ENCODE data around the gene DNASE2B.

The DNASE2B gene

GRCh38 chr1:84398175-84399155 is at the start of gene DNASE2B:
DNASE2B (plus strand) TSS chr1:84398484; CDS start chr1:84398565, 81 bp downstream.
- no peak for DNase-seq

DNA sequence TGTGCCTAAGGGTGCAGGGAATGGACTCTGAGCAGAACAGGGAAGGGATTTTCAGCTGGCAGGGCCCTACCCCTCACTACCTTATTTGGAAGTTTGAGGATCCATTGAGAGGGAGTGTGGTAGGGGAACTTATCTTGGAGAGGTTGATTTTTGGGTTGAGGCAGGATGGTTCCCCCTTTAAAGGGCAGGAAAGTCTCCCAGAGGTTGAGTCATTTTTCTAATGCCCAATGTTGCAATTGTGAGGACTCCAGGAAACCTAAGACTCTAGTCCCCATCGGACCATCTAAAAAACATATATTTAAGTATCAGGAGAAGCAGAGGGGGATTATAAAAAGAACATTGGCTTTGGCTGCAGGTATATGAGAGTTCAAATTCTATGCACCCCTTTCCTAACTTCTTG is 49.5 kb upstream of the DNASE2B start:
- DNase-seq = no peak

- no peak for DNase-seq
Measured at GRCh38 chr1:84350104-84350503, 48.2 kb upstream of the DNASE2B start.

GRCh38 chr1:84350550-84350949 is 47.7 kb upstream of the DNASE2B start:
- no peak for DNase-seq

DNA sequence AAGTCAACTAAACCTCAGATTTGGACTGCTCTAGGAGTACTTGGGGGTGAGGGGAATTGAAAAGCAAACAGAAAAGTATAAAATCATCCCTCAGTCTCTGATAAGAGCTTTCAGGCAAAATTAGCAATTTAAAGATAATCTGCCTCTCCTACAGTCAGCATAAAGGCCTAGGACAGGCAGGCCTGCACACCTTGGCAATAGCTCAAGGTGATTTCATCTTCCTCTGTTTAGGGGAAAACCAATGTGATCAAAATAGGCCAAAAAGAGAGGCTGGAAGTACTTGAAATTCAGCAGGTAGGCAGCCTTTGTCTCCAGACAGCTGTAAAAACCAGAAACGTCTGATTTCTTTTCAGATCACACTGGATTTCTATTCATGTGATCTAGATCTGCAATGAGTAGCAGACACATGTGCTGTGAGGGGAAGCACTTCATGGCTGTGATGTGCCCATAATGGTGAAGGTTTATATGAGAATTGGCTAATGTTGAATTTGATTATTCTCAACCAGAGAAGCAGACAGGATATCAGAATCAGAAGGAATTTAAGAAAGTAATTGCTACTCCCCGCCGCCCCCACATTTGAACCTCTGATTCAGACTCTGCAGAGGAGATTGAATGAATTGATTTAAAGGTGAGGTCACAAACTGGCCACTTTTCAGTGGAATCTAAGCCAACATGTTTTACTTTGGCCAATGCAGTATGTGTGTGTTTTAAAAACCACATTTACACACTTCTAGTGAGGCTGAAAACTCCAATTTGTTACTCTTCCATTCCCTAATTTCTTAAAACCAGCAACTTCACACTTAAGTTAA is 45.8 kb upstream of the DNASE2B start:
- no peak for DNase-seq

GRCh38 chr1:84353695-84354094 is 44.6 kb upstream of the DNASE2B start:
- no peak for DNase-seq

GRCh38 chr1:84355556-84355955 is 42.7 kb upstream of the DNASE2B start:
- DNase-seq = no peak

DNA sequence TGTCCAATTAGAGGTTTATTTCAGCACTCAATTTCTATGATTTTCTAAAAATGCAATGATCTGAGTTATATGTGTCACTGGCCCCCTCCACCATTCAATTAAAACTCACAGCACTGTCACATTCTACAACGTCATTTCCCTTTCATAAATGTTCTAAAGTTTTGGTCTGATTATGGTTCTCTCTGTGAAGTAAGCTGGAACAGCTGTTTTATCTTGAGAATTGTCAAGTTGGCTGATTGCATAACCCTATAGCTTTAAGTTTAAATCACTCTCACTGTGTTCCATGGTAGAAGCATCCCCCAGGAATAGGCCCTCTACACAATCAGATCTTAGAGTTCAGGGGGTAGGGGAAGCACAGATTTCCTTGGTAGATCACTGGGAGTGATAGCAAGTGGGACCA is 41.4 kb upstream of the DNASE2B start:
- no peak for DNase-seq

DNA sequence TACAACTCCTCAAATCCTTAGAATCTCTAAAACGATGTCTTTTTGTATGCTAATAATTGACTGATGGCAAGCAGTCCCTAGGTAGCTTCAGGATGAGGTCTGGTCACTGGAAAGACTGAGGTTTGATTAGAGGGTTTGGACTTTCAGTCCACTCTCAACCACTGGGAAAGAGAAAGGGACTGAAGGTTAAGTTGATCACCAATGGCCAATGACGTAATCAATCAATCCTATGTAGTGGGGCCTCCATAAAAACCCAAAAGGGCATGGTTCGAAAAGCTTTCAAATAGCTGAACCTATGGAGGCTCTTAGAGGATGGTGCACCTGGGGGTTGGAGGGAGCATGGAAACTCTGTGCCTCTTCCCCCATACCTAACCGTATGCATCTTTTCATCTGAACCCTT is 39.6 kb upstream of the DNASE2B start:
- no peak for DNase-seq

GRCh38 chr1:84360316-84360715 is 38.0 kb upstream of the DNASE2B start:
- DNase-seq = peak; percentile 42 to 52

GRCh38 chr1:84361796-84362195 is 36.5 kb upstream of the DNASE2B start:
- no peak for DNase-seq

DNA sequence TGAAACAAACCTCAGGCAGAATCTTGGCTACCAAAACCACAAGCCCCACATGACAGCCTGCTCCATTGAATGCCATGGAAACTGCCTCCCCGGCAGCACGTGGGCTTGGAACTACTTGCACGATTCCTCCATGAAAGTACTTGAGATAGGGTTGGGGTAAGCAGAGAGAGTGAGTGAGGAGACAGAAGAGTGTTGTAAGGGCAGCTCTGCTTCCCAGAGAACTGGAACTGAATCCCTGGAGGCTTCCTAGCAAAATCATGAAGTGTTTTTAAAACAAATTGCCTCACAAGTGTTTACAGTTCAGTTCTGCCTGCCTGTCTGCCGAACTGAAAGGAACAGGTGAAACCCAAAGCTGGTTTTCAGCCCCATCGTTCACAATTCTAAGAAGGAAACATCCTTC is 35.3 kb upstream of the DNASE2B start:
- DNase-seq = no peak

DNA sequence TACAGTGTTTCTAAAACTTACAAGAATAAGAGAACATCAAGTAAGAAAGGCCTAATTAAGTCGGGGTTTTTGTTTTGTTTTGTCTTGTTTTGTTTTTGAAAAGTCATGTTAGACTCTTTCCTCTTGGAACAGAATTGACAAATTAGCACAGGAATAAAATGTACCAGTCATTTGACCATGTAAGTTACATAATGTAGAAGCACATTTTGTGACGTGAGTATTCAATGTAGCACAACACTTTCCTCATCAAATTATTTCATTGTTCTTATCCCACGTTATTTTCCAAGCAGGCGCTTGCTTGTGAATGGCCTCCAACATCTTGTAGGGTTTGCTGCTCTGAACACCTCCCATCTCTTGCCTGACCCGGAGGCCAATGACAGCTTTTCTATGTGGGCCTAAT is 34.7 kb upstream of the DNASE2B start:
- DNase-seq = no peak

DNA sequence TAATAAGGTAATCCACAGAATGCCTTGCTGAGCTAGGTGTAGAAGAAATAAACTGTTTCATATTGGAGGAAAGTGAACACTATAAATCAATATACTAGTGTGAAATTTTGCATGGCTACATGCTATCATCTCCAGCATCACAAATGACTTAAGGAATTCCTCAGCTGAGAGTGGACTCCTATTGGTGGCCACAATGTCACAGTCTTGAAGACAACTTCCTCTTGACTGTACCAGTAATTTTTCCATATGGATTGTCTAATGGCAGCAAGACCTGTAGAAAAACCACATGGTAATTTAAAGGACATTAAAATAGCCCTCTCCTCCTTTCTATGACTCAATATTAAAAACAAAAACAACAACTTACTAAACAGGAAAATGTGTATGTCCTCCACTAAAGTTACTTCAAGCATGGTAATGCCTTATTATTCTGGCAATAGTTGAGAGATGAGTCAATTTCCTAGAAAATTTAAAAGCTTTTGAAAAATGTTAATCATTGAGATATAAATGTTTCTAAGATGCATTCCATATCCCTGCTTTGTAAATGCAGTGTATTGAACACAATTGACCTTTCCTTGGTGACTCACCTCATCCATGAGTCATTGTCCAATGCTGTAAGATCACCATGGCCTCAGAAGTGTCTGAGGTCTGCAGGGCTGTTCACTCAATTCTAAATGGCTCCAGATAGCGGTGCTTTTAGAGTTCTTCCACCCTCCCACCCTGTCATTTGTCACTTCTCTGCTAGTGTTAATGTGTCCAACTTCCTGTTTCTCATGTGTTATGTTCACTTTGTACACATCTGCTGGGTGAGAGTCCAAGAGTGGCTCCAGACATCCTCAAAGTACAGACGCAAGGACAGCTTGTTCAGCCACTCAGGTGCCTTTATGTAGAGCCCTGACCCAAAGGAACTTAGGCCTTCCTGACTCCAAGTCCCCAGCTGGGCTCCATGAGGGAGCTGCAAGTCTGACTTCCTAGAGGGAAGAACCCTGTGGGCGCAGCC is 32.8 kb upstream of the DNASE2B start:
- peak; percentile 39 to 40 for DNase-seq

DNA sequence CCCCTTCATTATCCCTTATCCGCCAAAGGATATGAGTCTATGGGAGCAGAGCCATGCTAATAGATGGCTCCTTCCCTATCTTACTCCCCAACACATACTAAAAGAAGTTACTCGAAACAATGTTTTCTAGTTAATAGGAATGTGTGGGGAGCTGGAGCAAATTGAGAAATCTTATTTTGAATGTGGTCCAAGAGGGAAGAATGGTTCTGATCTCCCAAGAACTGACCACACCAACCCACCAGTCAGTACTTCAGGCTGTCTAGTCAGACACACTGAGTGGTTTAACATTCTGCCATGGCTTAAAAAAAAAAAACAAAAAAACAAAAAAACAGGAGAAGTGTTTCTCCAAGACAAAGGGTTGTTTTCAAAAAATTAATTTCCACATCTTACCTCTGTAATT is 31.5 kb upstream of the DNASE2B start:
- no peak for DNase-seq

DNA sequence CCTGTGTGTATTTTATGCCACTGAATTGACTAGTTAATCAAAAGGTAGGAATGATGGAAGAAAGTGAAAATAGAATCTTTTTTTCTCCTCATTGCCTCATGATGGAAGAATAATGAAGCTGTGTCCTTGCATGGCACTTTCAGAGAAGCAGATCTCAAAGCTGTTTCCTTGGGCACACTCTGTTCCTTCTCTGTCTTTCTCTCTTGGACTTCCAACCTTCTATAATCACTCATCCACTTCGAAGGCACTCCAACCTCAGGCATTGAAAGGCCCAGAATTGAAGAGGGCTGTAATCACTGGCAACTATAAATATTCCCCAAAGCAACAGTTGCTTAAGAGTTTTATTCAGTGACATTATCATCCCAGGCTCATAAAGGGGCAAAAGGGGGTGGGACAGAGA is 31.1 kb upstream of the DNASE2B start:
- DNase-seq = no peak

GRCh38 chr1:84368441-84368840 is 29.8 kb upstream of the DNASE2B start:
- no peak for DNase-seq

GRCh38 chr1:84370266-84370665 is 28.0 kb upstream of the DNASE2B start:
- no peak for DNase-seq

GRCh38 chr1:84370831-84371394 is 27.4 kb upstream of the DNASE2B start:
- no peak for DNase-seq

GRCh38 chr1:84373436-84374141 is 24.7 kb upstream of the DNASE2B start:
- no peak for DNase-seq

DNA sequence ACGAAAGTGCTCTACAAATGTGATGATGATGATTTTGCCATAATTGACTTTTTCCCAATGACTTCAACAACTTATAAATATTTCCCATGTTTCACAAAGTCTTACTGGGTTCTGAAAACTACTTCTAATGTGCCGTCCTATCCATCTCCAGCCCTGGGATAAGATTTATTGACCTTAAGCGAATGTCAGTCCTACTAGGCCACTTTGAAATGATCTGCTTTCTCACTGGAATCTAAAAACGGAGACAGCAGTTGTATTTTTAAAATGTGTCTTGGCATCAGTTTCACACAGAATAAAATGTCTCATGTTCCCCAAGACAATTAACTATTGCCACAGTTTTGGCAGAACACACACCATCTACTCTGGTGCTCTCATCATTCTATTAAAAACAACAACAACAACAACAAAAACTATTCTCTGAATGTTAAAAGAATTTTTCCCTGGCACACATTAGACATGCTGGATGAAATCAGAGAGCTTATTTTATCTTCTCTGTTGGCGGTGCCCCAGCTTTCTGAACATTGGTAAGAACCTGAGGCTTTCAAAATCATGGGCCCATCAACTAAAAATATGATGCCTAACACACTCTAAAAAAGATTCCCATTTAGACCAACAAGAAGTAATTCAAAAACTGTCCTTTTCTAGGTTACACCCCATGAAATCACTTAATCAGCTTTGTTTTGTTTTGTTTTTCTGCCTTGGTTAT is 23.1 kb upstream of the DNASE2B start:
- no peak for DNase-seq

Measured in Kasumi-1 (cell line).